GM18505 (cell line): Measurements from ENCODE around the gene CHST3.
"Not testable (repeated sequence)": the region's sequence is repeated elsewhere in the genome, so short reads cannot be mapped to it uniquely, and the experiment has no call there.

ENCODE experiments used
- ATAC-seq: cut with Tn5 transposase; IDR thresholded peaks from one replicate; pipeline ENCODE4 v1.9.1; 2021; ENCODE audit not compliant: unreplicated experiment
- POLR2A ChIP-seq: IDR thresholded peaks from 4 replicates; pipeline ENCODE4 v1.6.1; 2011; ENCODE audit warnings: borderline replicate concordance; ENCODE audit not compliant: insufficient read depth, insufficient read length; ENCODE audit errors: extremely low read depth

CHST3 gene

GRCh38 chr10:72020914-72021809, 57.0 kb downstream of the CHST3 start:
- no peak for ATAC-seq
- TF ChIP-seq POLR2A = no peak

GRCh38 chr10:72022228-72022627, 58.0 kb downstream of the CHST3 start:
- no peak for ATAC-seq
- no peak for TF ChIP-seq POLR2A

- ATAC-seq = no peak
- TF ChIP-seq POLR2A = no peak
Measured at GRCh38 chr10:72024596-72024995, 60.4 kb downstream of the CHST3 start.

GRCh38 chr10:72025400-72025799, 61.2 kb downstream of the CHST3 start:
- no peak for ATAC-seq
- no peak for TF ChIP-seq POLR2A

- ATAC-seq = no peak
- TF ChIP-seq POLR2A = no peak
Measured at GRCh38 chr10:72025832-72026231, 61.6 kb downstream of the CHST3 start.

GRCh38 chr10:72026278-72027111, 62.3 kb downstream of the CHST3 start:
- TF ChIP-seq POLR2A = no peak
- ATAC-seq = no peak

- TF ChIP-seq POLR2A = no peak
- ATAC-seq = no peak
Measured at GRCh38 chr10:72027498-72027897, 63.3 kb downstream of the CHST3 start.

- no peak for TF ChIP-seq POLR2A
- ATAC-seq = no peak
Measured at GRCh38 chr10:72029414-72029813, 65.2 kb downstream of the CHST3 start.

- no peak for ATAC-seq
- TF ChIP-seq POLR2A = no peak
Measured at GRCh38 chr10:72030762-72031543, 66.8 kb downstream of the CHST3 start.

- no peak for ATAC-seq
- TF ChIP-seq POLR2A = no peak
Measured at GRCh38 chr10:72031706-72032105, 67.5 kb downstream of the CHST3 start.

GRCh38 chr10:72032409-72033162, 68.4 kb downstream of the CHST3 start:
- not testable (repeated sequence) for ATAC-seq

- no peak for TF ChIP-seq POLR2A
- ATAC-seq = no peak
Measured at GRCh38 chr10:72034040-72034499, 69.9 kb downstream of the CHST3 start.
